Testis (tissue), 3 donors: ENCODE results near the gene TM4SF1. TPM values are rescaled to one million over a fixed set of nuclear protein-coding genes. Genes with fewer than 3 reads are reported as not detected.

Experiments
- DNase-seq: peaks from one replicate; pipeline ENCODE4 v3.0.0-alpha.2; 2019
- H3K27ac ChIP-seq, 2 donors: fragments of 200-600 bp; sonication (generic); one replicate each; pipeline ENCODE4 v1.5.1; 2019
- H3K27me3 ChIP-seq: fragments of 200-600 bp; sonication (generic); one replicate; pipeline ENCODE4 v1.5.1; 2019
- H3K36me3 ChIP-seq: fragments of 200-600 bp; sonication (generic); one replicate; pipeline ENCODE4 v1.5.1; 2017; ENCODE audit warnings: low read depth; ENCODE audit errors: missing control alignments
- H3K4me1 ChIP-seq: fragments of 200-600 bp; sonication (generic); one replicate; pipeline ENCODE4 v1.5.1; 2019
- H3K4me3 ChIP-seq, 2 donors: fragments of 200-600 bp; sonication (generic); one replicate each; pipeline ENCODE4 v1.5.1; 2017 to 2019
- H3K9me3 ChIP-seq: fragments of 200-600 bp; sonication (generic); one replicate; pipeline ENCODE4 v1.5.1; 2017
- CTCF ChIP-seq, 3 experiments: fragments of 450-650 bp in 2 of 3; fragments of 200-600 bp in 1 of 3; sonication (generic) in 1 of 3; IDR thresholded peaks; one replicate each; pipeline ENCODE4 v1.5.1; 2016 to 2019; ENCODE audit warnings: antibody characterized with exemption in 3 of 3, mild to moderate bottlenecking in 2 of 3, moderate library complexity in 1 of 3
- POLR2A ChIP-seq: fragments of 450-650 bp; IDR thresholded peaks from one replicate; pipeline ENCODE4 v1.6.1; 2017; ENCODE audit warnings: antibody characterized with exemption, mild to moderate bottlenecking, moderate library complexity
- WGBS, 2 donors: methylation state at CpG; one replicate each; pipeline ENCODE4 v1.1.5; 2018; 5-methylcytosine and 5-hydroxymethylcytosine counted together
- intact Hi-C: fragments of 100-400 bp; cut with DNase I; formaldehyde crosslinking; loops from one replicate; pipeline ENCODE4 v1.15.1; 2023; ENCODE audit warnings: low total_unique reads
- polyA plus RNA-seq: library from polyadenylated mRNA; stranded (reverse); fragments of 350-450 nt; fragmentation: Illumina TruSeq; extraction: RNeasy Lipid Tissue Mini Kit (QIAGEN cat#74804); gene quantifications from one replicate; pipeline ENCODE4 v1.2.3, GENCODE V29; 2014; ENCODE audit warnings: low read depth, low replicate concordance; ENCODE audit not compliant: insufficient read depth
- total RNA-seq, 2 donors: library from RNA; depleted of rRNA; stranded (reverse); fragments of >200 nt; gene quantifications; one replicate each; pipeline ENCODE4 v1.2.3, GENCODE V29; 2016

The TM4SF1 gene
- total and polyA plus RNA-seq, 3 donors from 2014 or later, result 16.2 to 62.7 (median 24.9) TPM

DNA sequence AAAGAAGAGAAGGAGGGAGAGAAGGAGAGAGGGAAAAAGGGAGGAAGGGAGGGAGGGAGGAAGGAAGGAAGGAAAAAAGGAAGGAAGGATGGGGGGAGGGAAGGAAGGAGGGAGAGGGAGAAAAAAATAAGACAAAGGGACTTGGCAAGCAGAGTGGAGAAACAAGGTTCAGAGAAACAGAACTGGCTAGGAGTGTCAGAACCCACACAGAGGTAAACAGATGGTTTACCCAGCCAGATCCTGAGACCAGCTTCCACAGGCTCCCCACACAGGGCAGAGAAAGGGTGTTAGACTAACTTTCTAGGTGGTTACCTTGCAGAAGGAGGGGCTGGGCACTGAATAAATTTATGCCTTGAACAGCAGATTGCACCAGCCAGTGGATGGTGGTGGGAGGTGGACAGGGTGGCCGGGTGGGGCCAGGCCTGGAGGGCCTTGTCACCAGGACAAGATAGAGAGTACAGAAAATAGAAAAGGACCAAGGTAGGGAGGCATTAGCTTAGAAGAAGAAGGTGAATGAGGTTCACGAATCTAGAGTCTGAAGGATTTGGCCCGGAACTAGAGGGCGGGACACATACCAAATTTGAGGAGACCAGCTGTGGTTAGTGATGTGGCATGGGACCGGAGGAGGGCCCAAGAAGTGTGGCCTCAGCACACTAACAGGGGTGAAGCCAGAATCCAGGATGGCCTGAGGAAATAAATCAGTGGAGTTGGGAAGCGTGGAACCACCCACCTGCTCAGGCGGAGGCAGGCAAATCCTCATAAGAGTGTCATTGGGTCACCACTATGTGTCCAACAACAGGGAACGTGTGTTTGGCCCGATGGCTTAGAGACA lies 1.2 kb upstream of the TM4SF1 start:
- WGBS, 2 donors, result 83 to 88% methylated on average over 9 of the region's 9 CpGs
- TF ChIP-seq CTCF (IDR thresholded peaks at IDR 0.05) (no peak), POLR2A (no peak)
- no peaks in the 10 kb centered on the region for H3K27me3 ChIP-seq
- no peak for DNase-seq
- H3K27ac ChIP-seq, result peak overlapping the region in 1 of 2 donors; percentile 52
- H3K4me3 ChIP-seq, result no peak overlapping the region
- H3K36me3 ChIP-seq, result no peaks in the 10 kb centered on the region
- intact Hi-C loops, result no loop called here
- H3K9me3 ChIP-seq, result no peaks in the 10 kb centered on the region
- H3K4me1 ChIP-seq, result peaks cover 9% of the 10 kb centered on the region

GRCh38 chr3:149376718-149377407 lies 586 bp downstream of the TM4SF1 start:
- peak overlapping the region; percentile 52 to 70 for H3K27ac ChIP-seq
- 40 to 47% methylated on average over 8 of the region's 8 CpGs for WGBS, 2 donors
- H3K4me3 ChIP-seq, result peak overlapping the region; percentile 27 to 56
- intact Hi-C loops, result no loop called here
- no peaks in the 10 kb centered on the region for H3K36me3 ChIP-seq
- TF ChIP-seq CTCF (IDR thresholded peaks at IDR 0.05), result no peak
- peaks cover 3% of the 10 kb centered on the region for H3K4me1 ChIP-seq
- no peak for DNase-seq
- H3K9me3 ChIP-seq, result no peaks in the 10 kb centered on the region
- H3K27me3 ChIP-seq, result no peaks in the 10 kb centered on the region

GRCh38 chr3:149375501-149376196 lies 1.8 kb downstream of the TM4SF1 start:
- intact Hi-C loops, result no loop called here
- H3K4me1 ChIP-seq, result peaks cover 7% of the 10 kb centered on the region

More at GRCh38 chr3:149375501-149376196, 1.8 kb downstream of the TM4SF1 start:
- 46 to 56% methylated on average over 4 of the region's 4 CpGs for WGBS, 2 donors
- Histone ChIP-seq H3K9me3 (no peaks in the 10 kb centered on the region), H3K4me3 (peak overlapping the region; percentile 27 to 56), H3K36me3 (no peaks in the 10 kb centered on the region), H3K27ac (peak overlapping the region in 1 of 2 donors; percentile 52), H3K27me3 (no peaks in the 10 kb centered on the region)
- no peak for DNase-seq
- no peak for TF ChIP-seq POLR2A
- TF ChIP-seq CTCF (IDR thresholded peaks at IDR 0.05), result no peak
